ENCODE data around the gene WHRN. TPM values are rescaled to one million over a fixed set of nuclear protein-coding genes. Genes with fewer than 3 reads are reported as not detected.

The WHRN gene
- total and polyA plus RNA-seq, 2 of the 8 experiments (the other 6 are each of a cell fraction or from before 2014, with no cell fraction given): 4.4 to 7.7 TPM

- no peak for TF ChIP-seq CHD7 (IDR thresholded peaks at IDR 0.05; ENCODE audit: insufficient replicate concordance, low read length)
- no peak for TF ChIP-seq TAF7 (optimal IDR thresholded peaks at IDR 0.05; ENCODE audit: borderline replicate concordance, low read depth, low read length)
- no peak for TF ChIP-seq E2F6 (IDR thresholded peaks at IDR 0.05)
- TF ChIP-seq RXRA (IDR thresholded peaks at IDR 0.05; ENCODE audit: insufficient read depth, low read depth, low read length): no peak
- TF ChIP-seq CREB1 (IDR thresholded peaks at IDR 0.05): no peak
- no peak for TF ChIP-seq GTF2F1 (IDR thresholded peaks at IDR 0.05; ENCODE audit: borderline replicate concordance, low read depth, low read length)
- no peak for TF ChIP-seq SP4 (IDR thresholded peaks at IDR 0.05; ENCODE audit: low read length)
These were observed 135.8 kb downstream of the WHRN start (continued) for GRCh38 chr9:114369216-114370130.

Data from H1 (cell line).